ENCODE results near the gene KIAA0825. TPM values are rescaled to one million over a fixed set of nuclear protein-coding genes. Genes with fewer than 3 reads are reported as not detected.

The KIAA0825 gene
- polyA plus RNA-seq, 1 donor from 2014 or later = 5.1 TPM

DNA sequence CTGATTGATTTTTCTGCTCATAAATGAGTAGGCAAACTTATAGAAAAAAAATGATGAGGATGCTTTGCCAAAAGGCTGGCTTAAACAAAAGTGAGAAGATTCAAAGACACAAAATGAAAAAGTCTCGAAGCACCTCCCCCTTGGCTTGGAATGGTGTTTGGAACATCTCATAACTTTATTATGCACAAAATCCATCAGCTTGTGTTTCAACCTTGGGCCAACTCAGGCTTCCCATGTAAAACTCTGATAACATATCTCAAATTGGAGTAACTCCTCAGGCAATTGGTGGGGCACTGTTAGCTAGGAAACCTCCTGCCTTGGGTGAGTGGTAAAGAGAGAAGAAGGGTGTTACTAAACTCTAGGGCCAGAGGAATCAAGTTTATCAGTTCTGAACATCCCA lies 176.3 kb downstream of the KIAA0825 start:
- no peak overlapping the region for H3K9ac ChIP-seq (ENCODE audit: low read length)
- no peak overlapping the region for H3K4me2 ChIP-seq (ENCODE audit: low read length)
- H3K79me2 ChIP-seq (replicated peaks; ENCODE audit: insufficient read depth, low read length) = no peaks in the 10 kb centered on the region
- no peaks in the 10 kb centered on the region for H3K27me3 ChIP-seq (ENCODE audit: insufficient read depth, low read depth, low read length)
- no peaks in the 10 kb centered on the region for H3F3A ChIP-seq (ENCODE audit: insufficient read depth, low read length, poor library complexity, severe bottlenecking)
- no peak for TF ChIP-seq RAD21 (conservative IDR thresholded peaks at IDR 0.05)
- TF ChIP-seq TAF1 (IDR thresholded peaks at IDR 0.05; ENCODE audit: low read depth) = no peak
- TF ChIP-seq SMC3 (conservative IDR thresholded peaks at IDR 0.05; ENCODE audit: poor library complexity) = no peak
- TF ChIP-seq MXI1 (conservative IDR thresholded peaks at IDR 0.05; ENCODE audit: poor library complexity, severe bottlenecking) = no peak
- TF ChIP-seq, protein P1, sequence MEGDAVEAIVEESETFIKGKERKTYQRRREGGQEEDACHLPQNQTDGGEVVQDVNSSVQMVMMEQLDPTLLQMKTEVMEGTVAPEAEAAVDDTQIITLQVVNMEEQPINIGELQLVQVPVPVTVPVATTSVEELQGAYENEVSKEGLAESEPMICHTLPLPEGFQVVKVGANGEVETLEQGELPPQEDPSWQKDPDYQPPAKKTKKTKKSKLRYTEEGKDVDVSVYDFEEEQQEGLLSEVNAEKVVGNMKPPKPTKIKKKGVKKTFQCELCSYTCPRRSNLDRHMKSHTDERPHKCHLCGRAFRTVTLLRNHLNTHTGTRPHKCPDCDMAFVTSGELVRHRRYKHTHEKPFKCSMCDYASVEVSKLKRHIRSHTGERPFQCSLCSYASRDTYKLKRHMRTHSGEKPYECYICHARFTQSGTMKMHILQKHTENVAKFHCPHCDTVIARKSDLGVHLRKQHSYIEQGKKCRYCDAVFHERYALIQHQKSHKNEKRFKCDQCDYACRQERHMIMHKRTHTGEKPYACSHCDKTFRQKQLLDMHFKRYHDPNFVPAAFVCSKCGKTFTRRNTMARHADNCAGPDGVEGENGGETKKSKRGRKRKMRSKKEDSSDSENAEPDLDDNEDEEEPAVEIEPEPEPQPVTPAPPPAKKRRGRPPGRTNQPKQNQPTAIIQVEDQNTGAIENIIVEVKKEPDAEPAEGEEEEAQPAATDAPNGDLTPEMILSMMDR (IDR thresholded peaks at IDR 0.05; ENCODE audit: poor library complexity, severe bottlenecking) = no peak
- TF ChIP-seq, protein P2, sequence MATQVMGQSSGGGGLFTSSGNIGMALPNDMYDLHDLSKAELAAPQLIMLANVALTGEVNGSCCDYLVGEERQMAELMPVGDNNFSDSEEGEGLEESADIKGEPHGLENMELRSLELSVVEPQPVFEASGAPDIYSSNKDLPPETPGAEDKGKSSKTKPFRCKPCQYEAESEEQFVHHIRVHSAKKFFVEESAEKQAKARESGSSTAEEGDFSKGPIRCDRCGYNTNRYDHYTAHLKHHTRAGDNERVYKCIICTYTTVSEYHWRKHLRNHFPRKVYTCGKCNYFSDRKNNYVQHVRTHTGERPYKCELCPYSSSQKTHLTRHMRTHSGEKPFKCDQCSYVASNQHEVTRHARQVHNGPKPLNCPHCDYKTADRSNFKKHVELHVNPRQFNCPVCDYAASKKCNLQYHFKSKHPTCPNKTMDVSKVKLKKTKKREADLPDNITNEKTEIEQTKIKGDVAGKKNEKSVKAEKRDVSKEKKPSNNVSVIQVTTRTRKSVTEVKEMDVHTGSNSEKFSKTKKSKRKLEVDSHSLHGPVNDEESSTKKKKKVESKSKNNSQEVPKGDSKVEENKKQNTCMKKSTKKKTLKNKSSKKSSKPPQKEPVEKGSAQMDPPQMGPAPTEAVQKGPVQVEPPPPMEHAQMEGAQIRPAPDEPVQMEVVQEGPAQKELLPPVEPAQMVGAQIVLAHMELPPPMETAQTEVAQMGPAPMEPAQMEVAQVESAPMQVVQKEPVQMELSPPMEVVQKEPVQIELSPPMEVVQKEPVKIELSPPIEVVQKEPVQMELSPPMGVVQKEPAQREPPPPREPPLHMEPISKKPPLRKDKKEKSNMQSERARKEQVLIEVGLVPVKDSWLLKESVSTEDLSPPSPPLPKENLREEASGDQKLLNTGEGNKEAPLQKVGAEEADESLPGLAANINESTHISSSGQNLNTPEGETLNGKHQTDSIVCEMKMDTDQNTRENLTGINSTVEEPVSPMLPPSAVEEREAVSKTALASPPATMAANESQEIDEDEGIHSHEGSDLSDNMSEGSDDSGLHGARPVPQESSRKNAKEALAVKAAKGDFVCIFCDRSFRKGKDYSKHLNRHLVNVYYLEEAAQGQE (IDR thresholded peaks at IDR 0.05; ENCODE audit: borderline replicate concordance) = no peak
- no peak for TF ChIP-seq EP300 (conservative IDR thresholded peaks at IDR 0.05; ENCODE audit: poor library complexity, severe bottlenecking)
- TF ChIP-seq POLR2AphosphoS5 (IDR thresholded peaks at IDR 0.05) = no peak
- no peak for TF ChIP-seq EZH2 (IDR thresholded peaks at IDR 0.05; ENCODE audit: borderline replicate concordance, insufficient read depth, low read length, poor library complexity, severe bottlenecking)
- no peak overlapping the region for H3K27ac ChIP-seq (ENCODE audit: low read length)
- H2AFZ ChIP-seq (ENCODE audit: low read depth, low read length) = no peak overlapping the region
- H3K9me3 ChIP-seq (ENCODE audit: low read length) = no peaks in the 10 kb centered on the region
- no peaks in the 10 kb centered on the region for H3K36me3 ChIP-seq (ENCODE audit: insufficient read depth, low read length)
- H4K20me1 ChIP-seq (ENCODE audit: insufficient read depth) = no peaks in the 10 kb centered on the region
- H3K9me2 ChIP-seq (ENCODE audit: insufficient read depth, low read length) = no peaks in the 10 kb centered on the region
- H3K4me3 ChIP-seq (ENCODE audit: low read length) = no peak overlapping the region

DNA sequence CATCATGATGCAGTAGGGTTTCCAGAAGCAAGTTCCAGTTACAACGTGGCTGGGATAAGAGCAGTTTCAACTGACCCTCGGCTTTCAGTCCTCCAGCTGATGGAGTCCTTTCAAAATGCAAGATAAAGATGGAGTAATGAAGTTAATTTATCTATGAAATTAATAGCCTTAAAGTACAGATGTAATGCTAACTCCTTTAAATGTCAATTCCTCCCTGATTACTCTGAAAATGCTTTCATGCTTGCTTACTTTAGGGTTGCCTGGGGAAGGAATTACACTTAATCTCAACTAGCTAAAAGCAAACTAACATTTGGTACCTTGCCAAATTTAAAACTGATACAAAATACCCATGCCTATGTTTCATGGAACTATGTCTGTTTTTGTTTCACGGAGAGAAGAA lies 178.4 kb downstream of the KIAA0825 start:
- Histone ChIP-seq H3K36me3 (ENCODE audit: insufficient read depth, low read length) (no peaks in the 10 kb centered on the region), H2AFZ (ENCODE audit: low read depth, low read length) (no peak overlapping the region), H3K79me2 (replicated peaks; ENCODE audit: insufficient read depth, low read length) (no peaks in the 10 kb centered on the region), H3K9me2 (ENCODE audit: insufficient read depth, low read length) (no peaks in the 10 kb centered on the region), H3K4me3 (ENCODE audit: low read length) (no peak overlapping the region), H4K20me1 (ENCODE audit: insufficient read depth) (no peaks in the 10 kb centered on the region), H3K9ac (ENCODE audit: low read length) (no peak overlapping the region), H3K9me3 (ENCODE audit: low read length) (no peaks in the 10 kb centered on the region), H3K4me2 (ENCODE audit: low read length) (no peak overlapping the region), H3K27ac (ENCODE audit: low read length) (no peak overlapping the region), H3F3A (ENCODE audit: insufficient read depth, low read length, poor library complexity, severe bottlenecking) (no peaks in the 10 kb centered on the region), H3K27me3 (ENCODE audit: insufficient read depth, low read depth, low read length) (no peaks in the 10 kb centered on the region)
- TF ChIP-seq POLR2AphosphoS5 (IDR thresholded peaks at IDR 0.05) (no peak), SMC3 (conservative IDR thresholded peaks at IDR 0.05; ENCODE audit: poor library complexity) (no peak), MXI1 (conservative IDR thresholded peaks at IDR 0.05; ENCODE audit: poor library complexity, severe bottlenecking) (no peak), RAD21 (conservative IDR thresholded peaks at IDR 0.05) (no peak), EP300 (conservative IDR thresholded peaks at IDR 0.05; ENCODE audit: poor library complexity, severe bottlenecking) (no peak), EZH2 (IDR thresholded peaks at IDR 0.05; ENCODE audit: borderline replicate concordance, insufficient read depth, low read length, poor library complexity, severe bottlenecking) (no peak), TAF1 (IDR thresholded peaks at IDR 0.05; ENCODE audit: low read depth) (no peak)
- TF ChIP-seq, protein P2 (IDR thresholded peaks at IDR 0.05; ENCODE audit: borderline replicate concordance) = no peak
- TF ChIP-seq, protein P1 (IDR thresholded peaks at IDR 0.05; ENCODE audit: poor library complexity, severe bottlenecking) = no peak
